Measurements from ENCODE around the gene KIF26B. TPM values are rescaled to one million over a fixed set of nuclear protein-coding genes. Genes with fewer than 3 reads are reported as not detected.
"Not testable (repeated sequence)": the region's sequence is repeated elsewhere in the genome, so short reads cannot be mapped to it uniquely, and the experiment has no call there.

KIF26B gene
- total RNA-seq, 1 donor from 2014 or later, result 2.1 TPM

GRCh38 chr1:245319094-245319493, 164.3 kb downstream of the KIF26B start:
- H3K4me3 ChIP-seq (ENCODE audit: low read depth, low read length), result no peak overlapping the region
- DNase-seq (ENCODE audit: low read depth), result no peak
- TF ChIP-seq, protein P1, sequence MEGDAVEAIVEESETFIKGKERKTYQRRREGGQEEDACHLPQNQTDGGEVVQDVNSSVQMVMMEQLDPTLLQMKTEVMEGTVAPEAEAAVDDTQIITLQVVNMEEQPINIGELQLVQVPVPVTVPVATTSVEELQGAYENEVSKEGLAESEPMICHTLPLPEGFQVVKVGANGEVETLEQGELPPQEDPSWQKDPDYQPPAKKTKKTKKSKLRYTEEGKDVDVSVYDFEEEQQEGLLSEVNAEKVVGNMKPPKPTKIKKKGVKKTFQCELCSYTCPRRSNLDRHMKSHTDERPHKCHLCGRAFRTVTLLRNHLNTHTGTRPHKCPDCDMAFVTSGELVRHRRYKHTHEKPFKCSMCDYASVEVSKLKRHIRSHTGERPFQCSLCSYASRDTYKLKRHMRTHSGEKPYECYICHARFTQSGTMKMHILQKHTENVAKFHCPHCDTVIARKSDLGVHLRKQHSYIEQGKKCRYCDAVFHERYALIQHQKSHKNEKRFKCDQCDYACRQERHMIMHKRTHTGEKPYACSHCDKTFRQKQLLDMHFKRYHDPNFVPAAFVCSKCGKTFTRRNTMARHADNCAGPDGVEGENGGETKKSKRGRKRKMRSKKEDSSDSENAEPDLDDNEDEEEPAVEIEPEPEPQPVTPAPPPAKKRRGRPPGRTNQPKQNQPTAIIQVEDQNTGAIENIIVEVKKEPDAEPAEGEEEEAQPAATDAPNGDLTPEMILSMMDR (IDR thresholded peaks at IDR 0.05; ENCODE audit: insufficient read depth, low read length, severe bottlenecking), result no peak
- FAIRE-seq, result no peak
- H3K27me3 ChIP-seq (ENCODE audit: control insufficient read depth, insufficient read depth, low read length), result no peaks in the 10 kb centered on the region
- H3K36me3 ChIP-seq (ENCODE audit: control insufficient read depth, insufficient read depth, low read length), result no peaks in the 10 kb centered on the region

DNA sequence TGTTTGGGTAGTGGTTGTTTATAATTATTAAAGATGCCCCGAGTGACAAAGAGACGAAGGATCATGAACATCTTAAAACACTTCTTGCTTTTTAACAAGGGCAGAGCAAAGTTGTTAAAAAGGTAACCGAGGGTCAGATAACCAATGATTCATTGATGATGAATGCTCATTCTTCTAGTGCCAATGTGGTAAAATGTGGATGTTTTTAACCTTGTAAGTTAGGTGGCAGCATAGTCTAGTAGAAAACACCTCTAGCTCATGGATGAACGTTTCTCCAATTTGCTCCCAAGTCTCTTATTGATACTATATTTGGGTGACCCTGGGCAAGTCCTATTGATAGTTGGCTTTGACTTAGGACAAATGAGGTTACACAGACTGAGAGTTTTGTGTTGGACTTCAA, 167.9 kb downstream of the KIF26B start:
- H3K27me3 ChIP-seq (ENCODE audit: control insufficient read depth, insufficient read depth, low read length), result no peaks in the 10 kb centered on the region
- H3K36me3 ChIP-seq (ENCODE audit: control insufficient read depth, insufficient read depth, low read length), result no peaks in the 10 kb centered on the region
- DNase-seq (ENCODE audit: low read depth), result peak; percentile 71
- TF ChIP-seq, protein P1 (IDR thresholded peaks at IDR 0.05; ENCODE audit: insufficient read depth, low read length, severe bottlenecking), result peak; percentile 18
- no peak overlapping the region for H3K4me3 ChIP-seq (ENCODE audit: low read depth, low read length)
- no peak for FAIRE-seq

DNA sequence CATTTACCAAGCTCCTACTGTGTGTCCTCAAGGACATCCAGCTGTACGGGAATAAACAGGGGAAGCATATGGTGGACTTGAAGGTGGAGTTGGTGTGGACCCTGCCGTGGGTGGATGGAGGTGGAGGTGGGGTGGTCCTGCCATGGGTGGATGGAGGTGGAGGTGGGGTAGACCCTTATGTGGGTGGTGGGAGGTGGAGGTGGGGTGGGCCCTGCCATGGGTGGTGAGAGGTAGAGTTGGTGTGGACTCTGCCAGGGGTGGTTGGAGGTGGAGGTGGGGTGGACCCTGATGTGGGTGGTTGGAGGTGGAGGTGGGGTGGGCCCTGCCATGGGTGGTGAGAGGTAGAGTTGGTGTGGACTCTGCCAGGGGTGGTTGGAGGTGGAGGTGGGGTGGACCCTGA, 169.0 kb downstream of the KIF26B start:
- not testable (repeated sequence) for H3K27me3 ChIP-seq (ENCODE audit: control insufficient read depth, insufficient read depth, low read length); DNase-seq (ENCODE audit: low read depth); H3K4me3 ChIP-seq (ENCODE audit: low read depth, low read length); H3K36me3 ChIP-seq (ENCODE audit: control insufficient read depth, insufficient read depth, low read length); FAIRE-seq

GRCh38 chr1:245325922-245326795, 171.4 kb downstream of the KIF26B start:
- DNase-seq (ENCODE audit: low read depth), result no peak
- H3K36me3 ChIP-seq (ENCODE audit: control insufficient read depth, insufficient read depth, low read length), result no peaks in the 10 kb centered on the region
- no peak overlapping the region for H3K4me3 ChIP-seq (ENCODE audit: low read depth, low read length)
- TF ChIP-seq, protein P1 (IDR thresholded peaks at IDR 0.05; ENCODE audit: insufficient read depth, low read length, severe bottlenecking), result no peak
- H3K27me3 ChIP-seq (ENCODE audit: control insufficient read depth, insufficient read depth, low read length), result no peaks in the 10 kb centered on the region
- FAIRE-seq, result no peak

DNA sequence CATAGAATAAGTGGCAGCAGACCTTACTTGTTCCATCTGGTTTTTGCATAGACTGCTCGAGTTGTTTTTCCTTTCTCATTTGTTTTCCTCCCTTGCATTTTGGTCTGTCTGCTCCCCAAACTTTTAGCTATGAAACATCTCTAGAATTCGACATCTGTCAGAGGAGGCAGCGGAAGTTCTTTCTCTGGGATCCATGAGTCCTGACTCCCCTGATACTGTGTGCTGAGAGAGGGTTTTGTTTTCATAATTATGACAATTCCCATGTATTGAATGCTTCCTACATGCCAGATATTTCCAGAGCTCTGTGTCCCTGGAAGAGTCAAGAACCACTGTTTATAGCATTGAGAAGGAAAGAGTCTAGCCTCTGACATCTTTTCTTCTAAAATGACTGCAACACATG, 172.6 kb downstream of the KIF26B start:
- Histone ChIP-seq H3K4me3 (ENCODE audit: low read depth, low read length) (no peak overlapping the region), H3K36me3 (ENCODE audit: control insufficient read depth, insufficient read depth, low read length) (no peaks in the 10 kb centered on the region), H3K27me3 (ENCODE audit: control insufficient read depth, insufficient read depth, low read length) (no peaks in the 10 kb centered on the region)
- TF ChIP-seq, protein P1 (IDR thresholded peaks at IDR 0.05; ENCODE audit: insufficient read depth, low read length, severe bottlenecking), result no peak
- DNase-seq (ENCODE audit: low read depth) (no peak), FAIRE-seq (no peak)

GRCh38 chr1:245327842-245328241, 173.1 kb downstream of the KIF26B start:
- TF ChIP-seq, protein P1 (IDR thresholded peaks at IDR 0.05; ENCODE audit: insufficient read depth, low read length, severe bottlenecking), result no peak
- FAIRE-seq (peak; percentile 58), DNase-seq (ENCODE audit: low read depth) (no peak)
- no peak overlapping the region for H3K4me3 ChIP-seq (ENCODE audit: low read depth, low read length)
- H3K27me3 ChIP-seq (ENCODE audit: control insufficient read depth, insufficient read depth, low read length), result no peaks in the 10 kb centered on the region
- H3K36me3 ChIP-seq (ENCODE audit: control insufficient read depth, insufficient read depth, low read length), result no peaks in the 10 kb centered on the region

Measured in bronchial epithelial cell (primary cell).